Endothelial cell (in vitro differentiated cells): ENCODE results near the gene COL19A1. TPM values are rescaled to one million over a fixed set of nuclear protein-coding genes. Genes with fewer than 3 reads are reported as not detected.

Experiments
- DNase-seq: peaks from one replicate; pipeline ENCODE4 v3.0.0; 2021; ENCODE audit warnings: low spot score
- H3K27ac Mint-ChIP-seq: one replicate; pipeline ENCODE4 v1.8.0; 2021; ENCODE audit warnings: mixed read lengths, inconsistent platforms; ENCODE audit not compliant: unreplicated experiment
- H3K27me3 Mint-ChIP-seq: one replicate; pipeline ENCODE4 v1.8.0; 2021; ENCODE audit warnings: mild to moderate bottlenecking, moderate library complexity, mixed read lengths, inconsistent platforms; ENCODE audit not compliant: unreplicated experiment
- H3K36me3 Mint-ChIP-seq: one replicate; pipeline ENCODE4 v1.8.0; 2021; ENCODE audit warnings: mild to moderate bottlenecking, low read depth, mixed read lengths, inconsistent platforms; ENCODE audit not compliant: unreplicated experiment
- H3K4me1 Mint-ChIP-seq: one replicate; pipeline ENCODE4 v1.8.0; 2021; ENCODE audit warnings: mild to moderate bottlenecking, mixed read lengths, inconsistent platforms; ENCODE audit not compliant: unreplicated experiment
- H3K4me3 Mint-ChIP-seq: one replicate; pipeline ENCODE4 v1.8.0; 2021; ENCODE audit warnings: mild to moderate bottlenecking, mixed read lengths, inconsistent platforms; ENCODE audit not compliant: unreplicated experiment
- H3K9me3 Mint-ChIP-seq: one replicate; pipeline ENCODE4 v1.8.0; 2021; ENCODE audit warnings: mixed read lengths, inconsistent platforms; ENCODE audit not compliant: unreplicated experiment
- CTCF ChIP-seq: fragments of 200-600 bp; sonication (generic); IDR thresholded peaks from one replicate; pipeline ENCODE4 v1.5.0; 2021; ENCODE audit warnings: antibody characterized with exemption; ENCODE audit not compliant: unreplicated experiment
- total RNA-seq: library from RNA; stranded (reverse); fragmentation: NEBNext Ultra II Directional; extraction: Animal tissue kit (Norgen Biotek cat#: 25700); gene quantifications from one replicate; pipeline ENCODE4 v1.2.1, GENCODE V29; 2021; ENCODE audit not compliant: unreplicated experiment

The COL19A1 gene
- total RNA-seq, 1 donor from 2014 or later, result 0.33 TPM

GRCh38 chr6:70080443-70081070 is 214.2 kb downstream of the COL19A1 start:
- TF ChIP-seq CTCF, result no peak
- H3K27ac Mint-ChIP-seq, result no peak overlapping the region
- H3K4me1 Mint-ChIP-seq, result no peaks in the 10 kb centered on the region
- H3K4me3 Mint-ChIP-seq, result no peak overlapping the region
- no peaks in the 10 kb centered on the region for H3K27me3 Mint-ChIP-seq
- no peak for DNase-seq
- no peaks in the 10 kb centered on the region for H3K9me3 Mint-ChIP-seq
- no peaks in the 10 kb centered on the region for H3K36me3 Mint-ChIP-seq

- DNase-seq, result no peak
- H3K4me1 Mint-ChIP-seq, result no peaks in the 10 kb centered on the region
- H3K4me3 Mint-ChIP-seq, result no peak overlapping the region
- no peak for TF ChIP-seq CTCF
- no peaks in the 10 kb centered on the region for H3K9me3 Mint-ChIP-seq
- no peaks in the 10 kb centered on the region for H3K36me3 Mint-ChIP-seq
- H3K27ac Mint-ChIP-seq, result no peak overlapping the region
- H3K27me3 Mint-ChIP-seq, result no peaks in the 10 kb centered on the region
Observed at GRCh38 chr6:70082830-70083229, 216.5 kb downstream of the COL19A1 start.

- Mint-ChIP-seq H3K9me3 (no peaks in the 10 kb centered on the region), H3K27ac (no peak overlapping the region), H3K4me1 (no peaks in the 10 kb centered on the region), H3K4me3 (no peak overlapping the region), H3K36me3 (no peaks in the 10 kb centered on the region), H3K27me3 (no peaks in the 10 kb centered on the region)
- TF ChIP-seq CTCF, result no peak
- no peak for DNase-seq
Observed at GRCh38 chr6:70086806-70087205, 220.4 kb downstream of the COL19A1 start.

- Mint-ChIP-seq H3K36me3 (no peaks in the 10 kb centered on the region), H3K4me3 (no peak overlapping the region), H3K27ac (no peak overlapping the region), H3K4me1 (no peaks in the 10 kb centered on the region), H3K27me3 (no peaks in the 10 kb centered on the region), H3K9me3 (no peaks in the 10 kb centered on the region)
- DNase-seq, result no peak
- no peak for TF ChIP-seq CTCF
Observed at GRCh38 chr6:70094156-70094555, 227.8 kb downstream of the COL19A1 start.

- no peak for TF ChIP-seq CTCF
- Mint-ChIP-seq H3K27ac (no peak overlapping the region), H3K4me3 (no peak overlapping the region), H3K27me3 (no peaks in the 10 kb centered on the region), H3K9me3 (no peaks in the 10 kb centered on the region), H3K4me1 (peaks cover 3% of the 10 kb centered on the region), H3K36me3 (no peaks in the 10 kb centered on the region)
- no peak for DNase-seq
Observed at GRCh38 chr6:70099732-70100131, 233.4 kb downstream of the COL19A1 start.
